ENCODE results near the gene TMEM196.

The TMEM196 gene

DNA sequence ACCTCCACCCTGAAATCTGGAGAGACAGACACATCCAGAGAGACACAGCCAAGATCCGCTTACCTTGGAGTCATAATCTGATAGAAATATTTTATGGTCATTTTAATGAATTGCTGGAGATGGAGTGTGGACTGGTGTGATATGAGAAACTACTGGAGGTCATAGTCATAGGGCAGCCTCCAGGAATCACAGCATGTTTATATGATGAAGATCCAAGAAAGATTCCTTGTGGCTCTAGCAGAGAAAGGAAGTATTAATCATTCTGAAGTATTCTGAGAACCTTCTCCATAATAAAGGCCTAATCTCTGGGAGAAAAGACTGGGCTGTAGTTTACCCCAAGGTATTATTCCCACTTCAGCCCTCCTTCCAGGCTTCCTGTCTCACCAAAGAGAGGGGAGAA, 102.6 kb downstream of the TMEM196 start:
- H3K4me3 ChIP-seq (ENCODE audit: low read length): no peak overlapping the region
- TF ChIP-seq, protein P1, sequence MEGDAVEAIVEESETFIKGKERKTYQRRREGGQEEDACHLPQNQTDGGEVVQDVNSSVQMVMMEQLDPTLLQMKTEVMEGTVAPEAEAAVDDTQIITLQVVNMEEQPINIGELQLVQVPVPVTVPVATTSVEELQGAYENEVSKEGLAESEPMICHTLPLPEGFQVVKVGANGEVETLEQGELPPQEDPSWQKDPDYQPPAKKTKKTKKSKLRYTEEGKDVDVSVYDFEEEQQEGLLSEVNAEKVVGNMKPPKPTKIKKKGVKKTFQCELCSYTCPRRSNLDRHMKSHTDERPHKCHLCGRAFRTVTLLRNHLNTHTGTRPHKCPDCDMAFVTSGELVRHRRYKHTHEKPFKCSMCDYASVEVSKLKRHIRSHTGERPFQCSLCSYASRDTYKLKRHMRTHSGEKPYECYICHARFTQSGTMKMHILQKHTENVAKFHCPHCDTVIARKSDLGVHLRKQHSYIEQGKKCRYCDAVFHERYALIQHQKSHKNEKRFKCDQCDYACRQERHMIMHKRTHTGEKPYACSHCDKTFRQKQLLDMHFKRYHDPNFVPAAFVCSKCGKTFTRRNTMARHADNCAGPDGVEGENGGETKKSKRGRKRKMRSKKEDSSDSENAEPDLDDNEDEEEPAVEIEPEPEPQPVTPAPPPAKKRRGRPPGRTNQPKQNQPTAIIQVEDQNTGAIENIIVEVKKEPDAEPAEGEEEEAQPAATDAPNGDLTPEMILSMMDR (conservative IDR thresholded peaks at IDR 0.05; ENCODE audit: low read length): no peak
- no peak for DNase-seq (ENCODE audit: low read depth)
